GM12878 (cell line): Measurements from ENCODE around the gene METTL8.

Source experiments
- BHLHE40 ChIP-seq, 2 experiments: fragments of 450-650 bp in 1 of 2; IDR thresholded peaks; 2 replicates each; pipeline ENCODE4 v1.6.1; 2011 to 2017; ENCODE audit warnings: low read depth in 2 of 2, borderline replicate concordance in 1 of 2, improper control_type of control experiment in 1 of 2, low read length in 1 of 2, mild to moderate bottlenecking in 1 of 2
- EGR1 ChIP-seq, 2 experiments: IDR thresholded peaks; 1 replicate in 1 of 2; 2 replicates in 1 of 2; pipeline ENCODE4 v1.6.1; 2011 to 2012; ENCODE audit warnings: low read depth in 2 of 2, low read length in 2 of 2, borderline replicate concordance in 1 of 2, mild to moderate bottlenecking in 1 of 2, moderate library complexity in 1 of 2
- JUND ChIP-seq: IDR thresholded peaks from 2 replicates; pipeline ENCODE4 v1.6.1; 2012; ENCODE audit warnings: low read depth, mild to moderate bottlenecking, low read length, improper control_type of control experiment, moderate library complexity
- TF ChIP-seq, protein P1 (sequence below): fragments of 450-650 bp; IDR thresholded peaks from 2 replicates; pipeline ENCODE4 v1.6.1; 2016; ENCODE audit warnings: mild to moderate bottlenecking, moderate library complexity, borderline replicate concordance
- TF ChIP-seq, protein P2 (sequence below), 3 experiments: IDR thresholded peaks in 2 of 3; conservative IDR thresholded peaks in 1 of 3; 2 replicates each; pipeline ENCODE4 v1.5.1; 2011; ENCODE audit warnings: low read depth in 3 of 3, low read length in 3 of 3, mild to moderate bottlenecking in 3 of 3, control low read depth in 2 of 3, moderate library complexity in 2 of 3, inconsistent platforms in 1 of 3, mixed read lengths in 1 of 3; ENCODE audit not compliant: control insufficient read depth in 2 of 3, insufficient read depth in 1 of 3; ENCODE audit errors: extremely low read depth in 1 of 3

DNA sequence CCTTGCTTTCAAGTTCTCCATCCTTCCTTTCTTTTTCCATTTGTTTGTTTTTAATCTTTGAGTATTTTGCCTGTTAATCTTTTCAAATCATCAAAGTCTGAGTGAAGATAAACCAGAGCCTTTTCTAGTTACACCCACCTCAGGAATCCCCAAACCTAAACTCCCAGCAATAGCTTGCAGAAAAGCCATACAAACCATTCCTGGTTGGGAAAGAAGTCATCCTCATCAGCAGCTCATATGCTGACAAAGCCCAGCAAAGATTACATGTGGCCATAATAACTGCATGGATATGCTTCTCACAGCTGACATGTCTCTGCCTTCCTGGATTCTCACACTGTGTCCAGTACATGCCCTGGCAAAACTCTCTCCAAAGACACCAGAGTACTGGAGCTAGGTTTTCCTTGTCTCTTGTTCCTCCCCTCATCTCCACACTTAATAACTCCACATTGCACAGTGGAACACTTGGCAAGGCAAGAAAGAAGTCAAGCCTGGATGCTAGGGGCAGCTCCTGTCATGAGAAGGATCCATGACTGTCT is 146.7 kb downstream of the METTL8 start:
- TF ChIP-seq, protein P1, sequence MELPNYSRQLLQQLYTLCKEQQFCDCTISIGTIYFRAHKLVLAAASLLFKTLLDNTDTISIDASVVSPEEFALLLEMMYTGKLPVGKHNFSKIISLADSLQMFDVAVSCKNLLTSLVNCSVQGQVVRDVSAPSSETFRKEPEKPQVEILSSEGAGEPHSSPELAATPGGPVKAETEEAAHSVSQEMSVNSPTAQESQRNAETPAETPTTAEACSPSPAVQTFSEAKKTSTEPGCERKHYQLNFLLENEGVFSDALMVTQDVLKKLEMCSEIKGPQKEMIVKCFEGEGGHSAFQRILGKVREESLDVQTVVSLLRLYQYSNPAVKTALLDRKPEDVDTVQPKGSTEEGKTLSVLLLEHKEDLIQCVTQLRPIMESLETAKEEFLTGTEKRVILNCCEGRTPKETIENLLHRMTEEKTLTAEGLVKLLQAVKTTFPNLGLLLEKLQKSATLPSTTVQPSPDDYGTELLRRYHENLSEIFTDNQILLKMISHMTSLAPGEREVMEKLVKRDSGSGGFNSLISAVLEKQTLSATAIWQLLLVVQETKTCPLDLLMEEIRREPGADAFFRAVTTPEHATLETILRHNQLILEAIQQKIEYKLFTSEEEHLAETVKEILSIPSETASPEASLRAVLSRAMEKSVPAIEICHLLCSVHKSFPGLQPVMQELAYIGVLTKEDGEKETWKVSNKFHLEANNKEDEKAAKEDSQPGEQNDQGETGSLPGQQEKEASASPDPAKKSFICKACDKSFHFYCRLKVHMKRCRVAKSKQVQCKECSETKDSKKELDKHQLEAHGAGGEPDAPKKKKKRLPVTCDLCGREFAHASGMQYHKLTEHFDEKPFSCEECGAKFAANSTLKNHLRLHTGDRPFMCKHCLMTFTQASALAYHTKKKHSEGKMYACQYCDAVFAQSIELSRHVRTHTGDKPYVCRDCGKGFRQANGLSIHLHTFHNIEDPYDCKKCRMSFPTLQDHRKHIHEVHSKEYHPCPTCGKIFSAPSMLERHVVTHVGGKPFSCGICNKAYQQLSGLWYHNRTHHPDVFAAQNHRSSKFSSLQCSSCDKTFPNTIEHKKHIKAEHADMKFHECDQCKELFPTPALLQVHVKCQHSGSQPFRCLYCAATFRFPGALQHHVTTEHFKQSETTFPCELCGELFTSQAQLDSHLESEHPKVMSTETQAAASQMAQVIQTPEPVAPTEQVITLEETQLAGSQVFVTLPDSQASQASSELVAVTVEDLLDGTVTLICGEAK, result no peak
- TF ChIP-seq, protein P2, sequence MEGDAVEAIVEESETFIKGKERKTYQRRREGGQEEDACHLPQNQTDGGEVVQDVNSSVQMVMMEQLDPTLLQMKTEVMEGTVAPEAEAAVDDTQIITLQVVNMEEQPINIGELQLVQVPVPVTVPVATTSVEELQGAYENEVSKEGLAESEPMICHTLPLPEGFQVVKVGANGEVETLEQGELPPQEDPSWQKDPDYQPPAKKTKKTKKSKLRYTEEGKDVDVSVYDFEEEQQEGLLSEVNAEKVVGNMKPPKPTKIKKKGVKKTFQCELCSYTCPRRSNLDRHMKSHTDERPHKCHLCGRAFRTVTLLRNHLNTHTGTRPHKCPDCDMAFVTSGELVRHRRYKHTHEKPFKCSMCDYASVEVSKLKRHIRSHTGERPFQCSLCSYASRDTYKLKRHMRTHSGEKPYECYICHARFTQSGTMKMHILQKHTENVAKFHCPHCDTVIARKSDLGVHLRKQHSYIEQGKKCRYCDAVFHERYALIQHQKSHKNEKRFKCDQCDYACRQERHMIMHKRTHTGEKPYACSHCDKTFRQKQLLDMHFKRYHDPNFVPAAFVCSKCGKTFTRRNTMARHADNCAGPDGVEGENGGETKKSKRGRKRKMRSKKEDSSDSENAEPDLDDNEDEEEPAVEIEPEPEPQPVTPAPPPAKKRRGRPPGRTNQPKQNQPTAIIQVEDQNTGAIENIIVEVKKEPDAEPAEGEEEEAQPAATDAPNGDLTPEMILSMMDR (IDR thresholded peaks at IDR 0.05 in 2 of 3, conservative IDR thresholded peaks at IDR 0.05 in 1 of 3; ENCODE audit: control insufficient read depth in 2 of 3, extremely low read depth in 1 of 3, insufficient read depth in 1 of 3, low read depth in 3 of 3, low read length in 3 of 3), result no peak
- no peak for TF ChIP-seq BHLHE40 (IDR thresholded peaks at IDR 0.05; ENCODE audit: borderline replicate concordance in 1 of 2, low read depth in 2 of 2, low read length in 1 of 2)
- TF ChIP-seq JUND, result no peak
- TF ChIP-seq EGR1 (IDR thresholded peaks at IDR 0.05; ENCODE audit: borderline replicate concordance in 1 of 2, low read depth in 2 of 2, low read length in 2 of 2), result no peak
